ENCODE measurements around the gene TTYH1.

Gene TTYH1

GRCh38 chr19:54461210-54461609 is 45.9 kb downstream of the TTYH1 start:
- no peak for TF ChIP-seq CTCF (IDR thresholded peaks at IDR 0.05; ENCODE audit: low read depth, low read length)
- DNase-seq (ENCODE audit: low read depth, low spot score): no peak
- in situ Hi-C loops (cut with HindIII; ENCODE audit: low sequenced_read_pairs): no loop called here
- no peak overlapping the region for H3K4me3 ChIP-seq (ENCODE audit: low read depth, low read length)

GRCh38 chr19:54461613-54462012 is 46.3 kb downstream of the TTYH1 start:
- in situ Hi-C loops (cut with HindIII; ENCODE audit: low sequenced_read_pairs): no loop called here
- DNase-seq (ENCODE audit: low read depth, low spot score): no peak
- no peak for TF ChIP-seq CTCF (IDR thresholded peaks at IDR 0.05; ENCODE audit: low read depth, low read length)
- H3K4me3 ChIP-seq (ENCODE audit: low read depth, low read length): no peak overlapping the region

DNA sequence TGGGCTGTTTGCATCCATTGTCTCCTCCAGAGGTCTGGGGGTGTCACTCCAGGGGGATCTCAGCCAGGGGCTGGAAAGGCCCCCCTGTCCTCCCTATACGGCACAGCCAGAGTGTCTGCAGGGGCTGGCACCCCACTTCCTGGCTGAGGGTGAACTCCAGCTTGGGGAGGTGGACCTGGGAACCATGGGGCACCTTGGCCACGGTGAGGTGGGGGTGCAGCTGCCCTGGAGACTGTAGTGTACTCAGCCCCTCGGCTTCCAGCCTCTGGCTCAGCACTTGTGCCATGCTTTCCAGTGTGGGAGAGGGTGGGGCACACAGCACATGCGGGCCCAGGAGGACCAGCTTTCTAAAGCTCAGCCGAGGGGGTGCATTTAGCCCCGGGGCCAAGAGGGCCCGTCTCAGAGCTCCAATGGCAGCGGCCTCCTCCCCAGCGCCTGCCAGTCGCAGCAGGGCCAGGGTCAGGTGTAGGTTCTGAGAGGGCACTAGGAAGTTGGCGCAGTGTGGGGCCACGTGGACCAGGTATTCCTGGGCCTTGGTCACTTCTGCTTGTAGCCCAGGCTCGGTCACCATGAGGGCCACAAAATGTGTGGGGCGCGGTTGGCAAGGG is 46.9 kb downstream of the TTYH1 start:
- TF ChIP-seq CTCF (IDR thresholded peaks at IDR 0.05; ENCODE audit: low read depth, low read length): no peak
- in situ Hi-C loops (cut with HindIII; ENCODE audit: low sequenced_read_pairs): no loop called here
- peak overlapping the region; percentile 43 for H3K4me3 ChIP-seq (ENCODE audit: low read depth, low read length)
- no peak for DNase-seq (ENCODE audit: low read depth, low spot score)

- DNase-seq (ENCODE audit: low read depth, low spot score): peak; percentile 61
- H3K4me3 ChIP-seq (ENCODE audit: low read depth, low read length): peak overlapping the region; percentile 43
- in situ Hi-C loops (cut with HindIII; ENCODE audit: low sequenced_read_pairs): no loop called here
- TF ChIP-seq CTCF (IDR thresholded peaks at IDR 0.05; ENCODE audit: low read depth, low read length): peak; percentile 27
These were observed 47.6 kb downstream of the TTYH1 start for GRCh38 chr19:54462655-54463530.

DNA sequence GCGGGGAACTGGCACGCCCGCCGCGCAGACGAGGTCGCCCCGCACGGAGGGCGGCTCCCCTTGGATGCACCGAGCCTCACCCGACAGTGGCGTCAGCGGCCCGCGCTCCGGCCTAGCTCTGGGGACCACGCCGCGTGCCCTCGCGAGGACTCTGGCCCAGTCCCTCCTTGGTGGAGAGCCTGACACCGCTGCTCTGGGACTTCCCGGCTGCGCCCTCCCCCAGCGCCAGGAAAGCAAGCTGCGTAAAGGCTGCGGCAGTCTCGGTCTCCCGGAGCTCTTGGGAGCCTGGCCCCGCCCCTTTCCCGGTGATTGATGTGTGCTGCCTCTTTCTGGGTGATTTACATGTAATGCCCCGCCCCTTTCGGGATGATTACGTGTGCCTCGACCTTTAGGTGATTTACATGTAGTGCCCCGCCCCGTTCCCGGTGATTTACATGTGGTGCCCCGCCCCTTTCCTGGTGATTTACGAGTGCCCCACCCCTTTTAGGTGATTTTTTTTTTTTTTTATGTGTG is 48.3 kb downstream of the TTYH1 start, which contains the start of gene LENG9:
TSS of gene LENG9 (minus strand) at position 248 of the 513 bp plus-strand sequence. CDS start 252 bp downstream, outside the sequence.
- H3K4me3 ChIP-seq (ENCODE audit: low read depth, low read length): peak within 1 kb of the TSS; percentile 43
- DNase-seq (ENCODE audit: low read depth, low spot score): peak; percentile 99
- no peak for TF ChIP-seq CTCF (IDR thresholded peaks at IDR 0.05; ENCODE audit: low read depth, low read length)
- in situ Hi-C loops (cut with HindIII; ENCODE audit: low sequenced_read_pairs): no loop called here

GRCh38 chr19:54464044-54464629 is 48.9 kb downstream of the TTYH1 start:
- no peak for TF ChIP-seq CTCF (IDR thresholded peaks at IDR 0.05; ENCODE audit: low read depth, low read length)
- in situ Hi-C loops (cut with HindIII; ENCODE audit: low sequenced_read_pairs): no loop called here
- peak overlapping the region; percentile 43 for H3K4me3 ChIP-seq (ENCODE audit: low read depth, low read length)
- DNase-seq (ENCODE audit: low read depth, low spot score): peak; percentile 86

Measured in astrocyte of the spinal cord (primary cell).